ENCODE results near the gene ATP2A2. TPM values are rescaled to one million over a fixed set of nuclear protein-coding genes. Genes with fewer than 3 reads are reported as not detected.

The ATP2A2 gene
- total and polyA plus RNA-seq, 2 of the 8 experiments (the other 6 are each of a cell fraction or from before 2014, with no cell fraction given) = 86.1 to 271 TPM

DNA sequence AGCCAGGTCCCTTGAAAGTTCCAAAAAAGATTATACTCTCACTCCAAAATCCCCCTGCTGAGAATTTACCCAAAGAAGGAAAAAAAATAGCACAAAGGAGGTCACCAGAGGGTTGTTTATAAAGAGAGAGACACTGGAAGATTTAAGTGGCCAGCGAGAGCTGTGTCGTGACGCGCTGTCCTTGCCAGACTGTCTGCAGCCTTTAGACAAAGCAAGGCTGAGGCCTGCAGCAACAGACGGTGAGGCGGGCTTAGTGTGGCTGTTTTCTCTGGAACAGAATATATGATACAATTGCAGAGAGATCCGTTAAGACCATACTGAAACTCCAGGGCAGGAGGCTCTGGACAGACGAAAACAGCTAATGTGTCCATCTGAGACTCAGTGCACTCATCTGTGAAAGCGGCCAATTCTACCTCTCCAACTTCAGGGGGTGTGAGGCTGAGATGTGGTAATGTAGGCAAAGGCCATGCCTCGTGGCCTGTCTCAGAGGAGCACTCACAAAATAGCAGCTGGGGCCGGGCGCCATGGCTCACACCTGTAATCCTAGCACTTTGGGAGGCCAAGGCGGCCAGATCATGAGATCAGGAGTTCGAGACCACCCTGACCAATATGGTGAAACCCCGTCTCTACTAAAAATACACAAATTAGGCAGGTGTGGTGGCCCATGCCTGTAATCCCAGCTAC, 86.3 kb downstream of the ATP2A2 start:
- Histone ChIP-seq H3K14ac (ENCODE audit: insufficient read length) (no peak overlapping the region), H3K27ac (ENCODE audit: low read depth, low read length) (no peak overlapping the region)

More for the DNA sequence above, 86.3 kb downstream of the ATP2A2 start:
- no peak overlapping the region for H4K91ac ChIP-seq (replicated peaks; ENCODE audit: insufficient read length, low read length)
- peaks cover 0 to 9% (median 6%) of the 10 kb centered on the region in 4 experiments; a peak in 4 of 8 replicates for H3K36me3 ChIP-seq (ENCODE audit: control insufficient read depth in 2 of 4, insufficient read depth in 4 of 4, low read length in 3 of 4)
- no peaks in the 10 kb centered on the region for H3K27me3 ChIP-seq (replicated peaks in 1 of 4; ENCODE audit: control insufficient read depth in 3 of 4, extremely low read depth in 1 of 4, insufficient read depth in 3 of 4, low read length in 3 of 4)
- no peak overlapping the region for H3K9ac ChIP-seq (replicated peaks in 1 of 4; ENCODE audit: extremely low read depth in 1 of 4, low read depth in 3 of 4, low read length in 3 of 4)
- H2AK5ac ChIP-seq (ENCODE audit: low read depth, low read length) = no peak overlapping the region
- no peak overlapping the region for H2BK20ac ChIP-seq (ENCODE audit: low read length)
- no peak overlapping the region for H4K5ac ChIP-seq (ENCODE audit: insufficient read length, low read depth, low read length)
- no peak overlapping the region for H3K4ac ChIP-seq (replicated peaks; ENCODE audit: insufficient read length, low read depth, low read length)
- H2BK120ac ChIP-seq (replicated peaks; ENCODE audit: low read depth, low read length) = no peak overlapping the region
- WGBS, 2 experiments (ENCODE audit: extremely low coverage in 1 of 2, insufficient coverage in 1 of 2, insufficient read length in 1 of 2, insufficient replicate concordance in 2 of 2, low coverage in 1 of 2, low lambda C conversion rate in 2 of 2, missing lambda C conversion rate in 1 of 2) = 93% methylated on average over 15 of the region's 15 CpGs; no CpG with 5 or more reads in 1 of the 2 experiments
- no peak overlapping the region for H3K4me3 ChIP-seq (ENCODE audit: extremely low read depth in 1 of 4, insufficient read depth in 2 of 4, low read depth in 3 of 4, low read length in 4 of 4)
- no peaks in the 10 kb centered on the region for H3K79me2 ChIP-seq (ENCODE audit: control insufficient read depth in 1 of 2, insufficient read depth in 2 of 2, low read length in 2 of 2)
- H3K56ac ChIP-seq (replicated peaks; ENCODE audit: insufficient read length, low read depth, low read length) = no peak overlapping the region
- no peaks in the 10 kb centered on the region for H3K23me2 ChIP-seq (ENCODE audit: low read depth, low read length)
- H3K23ac ChIP-seq (ENCODE audit: insufficient read length) = no peak overlapping the region
- H4K8ac ChIP-seq (ENCODE audit: extremely low read depth, insufficient read depth, low read length) = no peak overlapping the region
- H3K18ac ChIP-seq (ENCODE audit: extremely low read depth, low read length) = no peak overlapping the region
- H2BK5ac ChIP-seq (ENCODE audit: low read depth, low read length) = no peak overlapping the region
- peaks cover 0 to 4% of the 10 kb centered on the region in 2 experiments for H4K20me1 ChIP-seq (replicated peaks in 1 of 2; ENCODE audit: control insufficient read depth in 1 of 2, insufficient read depth in 2 of 2, low read length in 2 of 2)
- ChIA-PET CTCF (ENCODE audit: partially characterized antibody) (interaction anchor here (0.5 to 2.8 kb wide), 5 partner anchors 12 to 945 kb away, joined by 3 to 11 read pairs (median 3); no protein-coding TSS in a partner anchor), POLR2A (ENCODE audit: partially characterized antibody) (interaction anchor here (0.6 to 3.3 kb wide), 10 partner anchors 10 to 221 kb away, joined by 3 to 20 read pairs (median 4); partner anchors contain the start of genes FAM216A and GPN3)
- no peak overlapping the region for H2BK12ac ChIP-seq (ENCODE audit: low read depth, low read length)
- no peak overlapping the region for H2AFZ ChIP-seq (ENCODE audit: low read length)
- DNase-seq (ENCODE audit: low read depth in 1 of 2, low spot score in 2 of 2) = no peak
- H2BK15ac ChIP-seq (ENCODE audit: low read length) = no peak overlapping the region
- no peaks in the 10 kb centered on the region for H3K9me3 ChIP-seq (ENCODE audit: insufficient read depth in 2 of 2, low read depth in 1 of 2, low read length in 1 of 2)
- TF ChIP-seq YY1 (IDR thresholded peaks at IDR 0.05; ENCODE audit: low read depth, low read length) = no peak
- no peaks in the 10 kb centered on the region; a peak in 1 of 7 replicates for H3K4me1 ChIP-seq (replicated peaks in 1 of 4; ENCODE audit: control insufficient read depth in 3 of 4, insufficient read depth in 4 of 4, low read length in 3 of 4)
- FAIRE-seq = no peak
- no peaks in the 10 kb centered on the region for H3K79me1 ChIP-seq (ENCODE audit: low read depth, low read length)
- H3K4me2 ChIP-seq (ENCODE audit: insufficient read depth in 1 of 2, low read depth in 2 of 2, low read length in 2 of 2) = no peak overlapping the region
